BLaER1 (cell line): ENCODE results near the gene NLN.

ENCODE experiments used
- H3K27ac ChIP-seq: shearing (Covaris generic); formaldehyde crosslinking; 2 replicates; pipeline ENCODE4 v1.8.1; 2022
- H3K27me3 ChIP-seq: shearing (Covaris generic); formaldehyde crosslinking; 2 replicates; pipeline ENCODE4 v1.8.1; 2022
- H3K36me3 ChIP-seq: shearing (Covaris generic); formaldehyde crosslinking; 2 replicates; pipeline ENCODE4 v1.8.1; 2022
- H3K4me1 ChIP-seq: shearing (Covaris generic); formaldehyde crosslinking; 2 replicates; pipeline ENCODE4 v1.8.1; 2022
- H3K4me2 ChIP-seq: shearing (Covaris generic); formaldehyde crosslinking; 2 replicates; pipeline ENCODE4 v1.8.1; 2022
- H3K4me3 ChIP-seq: shearing (Covaris generic); formaldehyde crosslinking; 2 replicates; pipeline ENCODE4 v1.8.1; 2022
- H3K9ac ChIP-seq: shearing (Covaris generic); formaldehyde crosslinking; 2 replicates; pipeline ENCODE4 v1.8.1; 2022
- H3K9me3 ChIP-seq: shearing (Covaris generic); formaldehyde crosslinking; 2 replicates; pipeline ENCODE4 v1.8.1; 2022
- H4K20me1 ChIP-seq: shearing (Covaris generic); formaldehyde crosslinking; 2 replicates; pipeline ENCODE4 v1.8.1; 2022
- Cebpa-rat ChIP-seq: shearing (Covaris generic); IDR thresholded peaks from 2 replicates; pipeline ENCODE4 v1.8.1; 2022

Gene NLN

DNA sequence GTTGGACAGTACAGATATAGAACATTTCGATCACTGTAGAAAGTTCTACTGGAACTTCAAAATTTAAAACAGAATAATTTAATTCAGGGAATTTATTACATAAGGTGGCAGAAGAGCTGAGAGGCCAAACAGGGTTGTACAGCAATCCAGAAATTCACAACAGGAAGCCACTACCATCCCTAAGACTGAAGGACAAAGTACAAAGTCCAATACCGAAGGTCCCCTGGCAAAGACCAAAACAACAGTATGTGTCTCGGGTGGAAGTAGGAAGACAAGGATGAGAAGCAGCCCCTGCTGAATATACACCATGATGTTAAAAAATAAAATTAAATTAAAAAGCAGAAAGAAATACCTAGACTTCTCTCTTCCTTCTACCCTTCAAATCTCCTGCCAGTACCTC, 20.0 kb upstream of the NLN start:
- H3K36me3 ChIP-seq = peaks cover 46% of the 10 kb centered on the region
- no peak overlapping the region for H3K9ac ChIP-seq
- H3K27ac ChIP-seq = no peak overlapping the region
- no peak overlapping the region for H3K4me3 ChIP-seq
- peaks cover 14% of the 10 kb centered on the region for H3K4me1 ChIP-seq
- no peaks in the 10 kb centered on the region for H4K20me1 ChIP-seq
- no peak overlapping the region for H3K4me2 ChIP-seq
- peaks cover 11% of the 10 kb centered on the region for H3K9me3 ChIP-seq
- no peak for TF ChIP-seq Cebpa-rat
- no peaks in the 10 kb centered on the region for H3K27me3 ChIP-seq

- Histone ChIP-seq H4K20me1 (no peaks in the 10 kb centered on the region), H3K9me3 (0 out of 2 replicates have a peak, but pooled peaks cover 3% of the 10 kb centered on the region), H3K4me1 (no peaks in the 10 kb centered on the region), H3K27me3 (no peaks in the 10 kb centered on the region), H3K4me3 (no peak overlapping the region), H3K36me3 (peaks cover 45% of the 10 kb centered on the region), H3K27ac (no peak overlapping the region), H3K9ac (no peak overlapping the region), H3K4me2 (no peak overlapping the region)
- TF ChIP-seq Cebpa-rat = no peak
These were observed 17.3 kb upstream of the NLN start for GRCh38 chr5:65704621-65705239.

- H3K27me3 ChIP-seq = no peaks in the 10 kb centered on the region
- H3K4me2 ChIP-seq = no peak overlapping the region
- H3K4me3 ChIP-seq = no peak overlapping the region
- no peaks in the 10 kb centered on the region for H3K9me3 ChIP-seq
- no peak overlapping the region for H3K27ac ChIP-seq
- no peak for TF ChIP-seq Cebpa-rat
- H3K36me3 ChIP-seq = peaks cover 45% of the 10 kb centered on the region
- H4K20me1 ChIP-seq = no peaks in the 10 kb centered on the region
- H3K4me1 ChIP-seq = no peaks in the 10 kb centered on the region
- no peak overlapping the region for H3K9ac ChIP-seq
These were observed 14.3 kb upstream of the NLN start for GRCh38 chr5:65707663-65708062.

DNA sequence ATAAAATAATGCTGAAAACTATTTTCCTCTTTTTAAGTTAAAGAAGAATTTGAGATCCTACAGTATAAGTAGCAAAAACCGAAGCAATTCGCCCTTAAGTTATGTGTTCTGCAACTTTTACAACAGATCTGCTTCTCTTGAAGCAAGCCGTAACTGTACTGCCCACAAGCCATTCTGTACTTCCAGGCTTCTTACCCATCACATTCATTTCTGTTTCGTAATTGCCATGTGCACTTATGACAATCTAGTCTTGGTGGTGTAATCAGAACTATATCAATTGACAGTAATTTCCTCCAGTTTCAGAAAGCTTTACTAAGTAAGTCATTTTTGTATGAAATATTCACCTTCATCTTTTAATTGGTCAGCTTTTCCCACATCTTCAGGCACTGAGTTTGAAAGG, 13.9 kb upstream of the NLN start:
- H3K4me2 ChIP-seq = no peak overlapping the region
- H3K9me3 ChIP-seq = no peaks in the 10 kb centered on the region
- peaks cover 46% of the 10 kb centered on the region for H3K36me3 ChIP-seq
- no peak overlapping the region for H3K4me3 ChIP-seq
- no peaks in the 10 kb centered on the region for H3K27me3 ChIP-seq
- TF ChIP-seq Cebpa-rat = no peak
- H3K4me1 ChIP-seq = no peaks in the 10 kb centered on the region
- no peak overlapping the region for H3K27ac ChIP-seq
- no peaks in the 10 kb centered on the region for H4K20me1 ChIP-seq
- H3K9ac ChIP-seq = no peak overlapping the region

DNA sequence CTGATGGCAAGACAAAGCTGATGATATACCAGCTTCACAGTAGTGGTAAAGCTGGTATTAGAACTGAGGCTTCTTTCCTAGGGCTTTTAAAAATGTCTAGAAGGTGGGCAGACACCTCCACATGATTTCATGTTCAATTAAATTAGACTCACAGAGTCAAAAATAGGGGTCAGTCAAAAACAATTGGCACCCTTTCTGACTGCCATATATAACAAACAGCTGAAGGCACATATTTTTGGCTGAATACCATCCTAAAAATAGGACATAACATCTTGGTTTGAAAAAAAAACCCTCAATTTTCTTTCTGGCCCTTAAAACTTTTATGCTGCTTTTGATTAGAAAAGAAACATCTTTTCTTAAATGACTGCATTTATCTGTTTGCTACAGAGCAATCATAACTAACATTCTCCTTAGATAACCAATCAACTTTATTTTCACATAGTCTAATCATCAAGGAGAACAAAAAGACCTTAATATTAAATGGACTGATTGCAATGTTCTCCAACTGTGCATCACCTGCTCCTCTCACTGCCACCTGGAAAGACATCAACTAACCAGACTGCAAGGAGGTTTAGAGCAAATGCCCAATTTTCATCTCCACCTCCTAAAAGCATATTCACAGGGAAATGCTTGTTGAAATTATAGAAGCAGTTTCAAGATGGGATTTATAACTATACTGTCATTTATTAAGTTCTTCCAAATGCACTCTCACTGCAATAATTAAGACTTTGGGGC, 3.3 kb upstream of the NLN start:
- Histone ChIP-seq H4K20me1 (no peaks in the 10 kb centered on the region), H3K27me3 (no peaks in the 10 kb centered on the region), H3K4me1 (peaks cover 34% of the 10 kb centered on the region), H3K4me3 (no peak overlapping the region), H3K9ac (no peak overlapping the region), H3K36me3 (peaks cover 30% of the 10 kb centered on the region), H3K4me2 (no peak overlapping the region), H3K27ac (no peak overlapping the region), H3K9me3 (no peaks in the 10 kb centered on the region; the same call in 1 of the 2 replicates)
- no peak for TF ChIP-seq Cebpa-rat

GRCh38 chr5:65721050-65721719, 820 bp upstream of the NLN start:
- Histone ChIP-seq H3K4me2 (peak overlapping the region; percentile 88), H3K27me3 (no peaks in the 10 kb centered on the region), H3K9me3 (no peaks in the 10 kb centered on the region), H3K4me3 (peak overlapping the region; percentile 89), H3K9ac (peak overlapping the region; percentile 90), H3K27ac (peak overlapping the region; percentile 87), H3K36me3 (peaks cover 20% of the 10 kb centered on the region), H3K4me1 (peaks cover 34% of the 10 kb centered on the region), H4K20me1 (no peaks in the 10 kb centered on the region)
- no peak for TF ChIP-seq Cebpa-rat

DNA sequence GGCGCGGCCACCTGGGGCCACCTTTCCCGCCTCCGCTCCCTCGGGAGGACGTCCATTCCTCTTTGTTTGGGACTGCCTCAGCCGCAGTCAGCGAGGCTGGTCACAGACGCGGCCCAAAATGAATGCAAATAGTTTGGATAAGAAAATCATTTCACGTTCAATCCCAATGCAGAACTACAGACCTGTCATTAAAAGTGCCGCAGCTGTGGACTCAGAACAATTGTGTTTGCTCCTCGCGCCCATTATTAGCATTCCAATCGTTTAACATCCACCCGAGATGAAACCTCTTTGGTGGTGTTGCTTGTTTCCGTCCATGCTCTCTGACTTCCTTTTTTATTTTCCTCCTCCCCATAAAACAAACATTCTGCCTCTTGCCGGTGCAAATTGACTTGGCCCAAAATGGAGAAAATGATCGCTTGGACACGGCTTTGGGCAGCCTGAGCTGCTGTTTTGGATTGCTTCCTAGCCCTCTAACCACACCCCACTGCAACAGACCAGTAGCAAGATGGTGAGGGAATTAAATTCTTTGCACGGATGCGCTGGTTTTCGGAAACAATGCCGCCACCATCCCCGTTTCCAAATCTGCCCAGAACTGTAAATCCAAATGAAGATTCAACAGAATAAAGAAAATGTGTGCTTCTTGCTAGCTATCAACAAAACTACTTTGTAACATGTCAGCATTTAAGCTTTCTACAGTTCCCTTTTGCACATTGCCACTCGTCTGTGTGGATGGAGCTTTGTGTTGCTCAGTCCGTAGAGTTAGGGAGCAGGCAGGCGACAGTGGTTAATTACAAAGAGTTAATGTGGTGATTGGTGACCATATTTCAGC, 784 bp downstream of the NLN start:
- Histone ChIP-seq H3K27ac (peak overlapping the region; percentile 87), H3K4me1 (peaks cover 42% of the 10 kb centered on the region), H3K9ac (peak overlapping the region; percentile 90), H4K20me1 (peaks cover 11% of the 10 kb centered on the region), H3K36me3 (peaks cover 7% of the 10 kb centered on the region), H3K4me2 (peak overlapping the region; percentile 95), H3K4me3 (peak overlapping the region; percentile 89), H3K9me3 (no peaks in the 10 kb centered on the region), H3K27me3 (no peaks in the 10 kb centered on the region)
- TF ChIP-seq Cebpa-rat = no peak

GRCh38 chr5:65727491-65728156, 5.6 kb downstream of the NLN start:
- H3K9me3 ChIP-seq = no peaks in the 10 kb centered on the region
- 0 out of 2 replicates have a peak overlapping the region, but pooled peaks have one; percentile 24 for H3K4me2 ChIP-seq
- peaks cover 53% of the 10 kb centered on the region for H4K20me1 ChIP-seq
- no peaks in the 10 kb centered on the region for H3K27me3 ChIP-seq
- H3K4me3 ChIP-seq = no peak overlapping the region
- 0 out of 2 replicates have a peak, but pooled peaks cover 6% of the 10 kb centered on the region for H3K36me3 ChIP-seq
- no peak overlapping the region for H3K9ac ChIP-seq
- H3K27ac ChIP-seq = no peak overlapping the region
- H3K4me1 ChIP-seq = peaks cover 16% of the 10 kb centered on the region; the same call in 1 of the 2 replicates
- TF ChIP-seq Cebpa-rat = no peak

DNA sequence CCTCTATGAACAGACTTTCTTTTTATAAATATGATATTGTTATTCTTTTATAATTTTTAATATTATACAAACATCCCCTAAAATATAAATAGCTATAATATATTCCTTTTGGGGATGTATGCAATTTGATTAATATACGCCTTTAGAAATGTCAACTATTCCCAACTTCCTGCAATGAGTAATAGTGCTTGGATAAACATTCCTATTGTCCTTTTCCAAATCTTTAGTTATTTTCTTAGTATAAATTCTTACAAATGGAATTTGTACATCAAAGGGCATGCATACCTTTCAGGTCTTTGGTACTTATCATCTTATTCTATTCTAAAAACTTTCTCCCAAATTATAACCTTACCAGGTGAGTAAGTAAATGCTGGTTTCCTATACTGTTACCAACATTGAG, 6.2 kb downstream of the NLN start:
- Histone ChIP-seq H3K27me3 (no peaks in the 10 kb centered on the region), H3K4me3 (no peak overlapping the region), H3K36me3 (0 out of 2 replicates have a peak, but pooled peaks cover 6% of the 10 kb centered on the region), H3K4me2 (no peak overlapping the region), H3K4me1 (peaks cover 14% of the 10 kb centered on the region; the same call in 1 of the 2 replicates), H3K27ac (no peak overlapping the region), H3K9ac (no peak overlapping the region), H4K20me1 (peaks cover 53% of the 10 kb centered on the region), H3K9me3 (no peaks in the 10 kb centered on the region)
- TF ChIP-seq Cebpa-rat = no peak
